ENCODE measurements around the gene ASAH2B.

GRCh38 chr10:50794490-50794889, 54.8 kb downstream of the ASAH2B start:
- TF ChIP-seq, protein P1, sequence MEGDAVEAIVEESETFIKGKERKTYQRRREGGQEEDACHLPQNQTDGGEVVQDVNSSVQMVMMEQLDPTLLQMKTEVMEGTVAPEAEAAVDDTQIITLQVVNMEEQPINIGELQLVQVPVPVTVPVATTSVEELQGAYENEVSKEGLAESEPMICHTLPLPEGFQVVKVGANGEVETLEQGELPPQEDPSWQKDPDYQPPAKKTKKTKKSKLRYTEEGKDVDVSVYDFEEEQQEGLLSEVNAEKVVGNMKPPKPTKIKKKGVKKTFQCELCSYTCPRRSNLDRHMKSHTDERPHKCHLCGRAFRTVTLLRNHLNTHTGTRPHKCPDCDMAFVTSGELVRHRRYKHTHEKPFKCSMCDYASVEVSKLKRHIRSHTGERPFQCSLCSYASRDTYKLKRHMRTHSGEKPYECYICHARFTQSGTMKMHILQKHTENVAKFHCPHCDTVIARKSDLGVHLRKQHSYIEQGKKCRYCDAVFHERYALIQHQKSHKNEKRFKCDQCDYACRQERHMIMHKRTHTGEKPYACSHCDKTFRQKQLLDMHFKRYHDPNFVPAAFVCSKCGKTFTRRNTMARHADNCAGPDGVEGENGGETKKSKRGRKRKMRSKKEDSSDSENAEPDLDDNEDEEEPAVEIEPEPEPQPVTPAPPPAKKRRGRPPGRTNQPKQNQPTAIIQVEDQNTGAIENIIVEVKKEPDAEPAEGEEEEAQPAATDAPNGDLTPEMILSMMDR (IDR thresholded peaks at IDR 0.05 in 8 of 11, conservative IDR thresholded peaks at IDR 0.05 in 3 of 11), result no peak
- TF ChIP-seq POLR2A (IDR thresholded peaks at IDR 0.05), result no peak
